ENCODE data around the gene TEF. TPM values are rescaled to one million over a fixed set of nuclear protein-coding genes. Genes with fewer than 3 reads are reported as not detected.

The TEF gene
- total RNA-seq, 1 experiment from 2014 or later: 3.9 TPM

GRCh38 chr22:41364955-41365354 is 16.8 kb upstream of the TEF start:
- no peaks in the 10 kb centered on the region for H3K9me3 ChIP-seq (ENCODE audit: low read depth, low read length, poor library complexity, severe bottlenecking)
- ChIA-PET POLR2A (ENCODE audit: low non-redundant PET) (no interaction called here), CTCF (interaction anchor here (0.6 kb wide), 1 partner anchor 25 kb away, joined by 4 read pairs; no protein-coding TSS in a partner anchor)
- no peaks in the 10 kb centered on the region for H3K27me3 ChIP-seq (replicated peaks; ENCODE audit: insufficient read depth, low read depth, low read length, poor library complexity)
- intact Hi-C loops (cut with micrococcal nuclease; ENCODE audit: unreplicated experiment): no loop called here
- H3K36me3 ChIP-seq (ENCODE audit: insufficient read depth, low read length, poor library complexity, severe bottlenecking): no peaks in the 10 kb centered on the region
- peaks cover 17% of the 10 kb centered on the region for H3K4me1 ChIP-seq (ENCODE audit: insufficient read depth, low read length, poor library complexity, severe bottlenecking)
- no peak overlapping the region for H3K4me3 ChIP-seq (ENCODE audit: low read depth, low read length, poor library complexity, severe bottlenecking)
- no peak overlapping the region for H3K27ac ChIP-seq (ENCODE audit: low read depth, low read length, poor library complexity, severe bottlenecking)
- BruUV-seq (replicated peaks): no TSS peak
- TF ChIP-seq EZH2 (IDR thresholded peaks at IDR 0.05; ENCODE audit: borderline replicate concordance, low read depth, low read length, poor library complexity, severe bottlenecking) (no peak), CTCF (conservative IDR thresholded peaks at IDR 0.05; ENCODE audit: low read depth, low read length) (no peak)
- no peak for DNase-seq (ENCODE audit: low spot score)

GRCh38 chr22:41365425-41365824 is 16.3 kb upstream of the TEF start:
- no peak overlapping the region for H3K4me3 ChIP-seq (ENCODE audit: low read depth, low read length, poor library complexity, severe bottlenecking)
- H3K9me3 ChIP-seq (ENCODE audit: low read depth, low read length, poor library complexity, severe bottlenecking): no peaks in the 10 kb centered on the region
- no peak for DNase-seq (ENCODE audit: low spot score)
- H3K4me1 ChIP-seq (ENCODE audit: insufficient read depth, low read length, poor library complexity, severe bottlenecking): peaks cover 17% of the 10 kb centered on the region
- BruUV-seq (replicated peaks): no TSS peak
- no peak overlapping the region for H3K27ac ChIP-seq (ENCODE audit: low read depth, low read length, poor library complexity, severe bottlenecking)
- intact Hi-C loops (cut with micrococcal nuclease; ENCODE audit: unreplicated experiment): no loop called here
- H3K36me3 ChIP-seq (ENCODE audit: insufficient read depth, low read length, poor library complexity, severe bottlenecking): no peaks in the 10 kb centered on the region
- CTCF ChIA-PET: no interaction called here
- POLR2A ChIA-PET (ENCODE audit: low non-redundant PET): interaction anchor here (0.6 to 0.7 kb wide), 3 partner anchors 9 to 167 kb away, joined by 3 to 9 read pairs (median 9); no protein-coding TSS in a partner anchor
- TF ChIP-seq EZH2 (IDR thresholded peaks at IDR 0.05; ENCODE audit: borderline replicate concordance, low read depth, low read length, poor library complexity, severe bottlenecking): no peak
- no peak for TF ChIP-seq CTCF (conservative IDR thresholded peaks at IDR 0.05; ENCODE audit: low read depth, low read length)
- no peaks in the 10 kb centered on the region for H3K27me3 ChIP-seq (replicated peaks; ENCODE audit: insufficient read depth, low read depth, low read length, poor library complexity)

GRCh38 chr22:41366323-41367029 is 15.3 kb upstream of the TEF start:
- H3K4me1 ChIP-seq (ENCODE audit: insufficient read depth, low read length, poor library complexity, severe bottlenecking): peaks cover 17% of the 10 kb centered on the region
- H3K4me3 ChIP-seq (ENCODE audit: low read depth, low read length, poor library complexity, severe bottlenecking): peak overlapping the region; percentile 26
- intact Hi-C loops (cut with micrococcal nuclease; ENCODE audit: unreplicated experiment): no loop called here
- H3K9me3 ChIP-seq (ENCODE audit: low read depth, low read length, poor library complexity, severe bottlenecking): no peaks in the 10 kb centered on the region
- H3K27ac ChIP-seq (ENCODE audit: low read depth, low read length, poor library complexity, severe bottlenecking): no peak overlapping the region
- no peak for TF ChIP-seq EZH2 (IDR thresholded peaks at IDR 0.05; ENCODE audit: borderline replicate concordance, low read depth, low read length, poor library complexity, severe bottlenecking)
- TF ChIP-seq CTCF (conservative IDR thresholded peaks at IDR 0.05; ENCODE audit: low read depth, low read length): no peak
- no TSS peak for BruUV-seq (replicated peaks)
- H3K36me3 ChIP-seq (ENCODE audit: insufficient read depth, low read length, poor library complexity, severe bottlenecking): no peaks in the 10 kb centered on the region
- no peak for DNase-seq (ENCODE audit: low spot score)
- ChIA-PET POLR2A (ENCODE audit: low non-redundant PET) (interaction anchor here (0.6 kb wide), 1 partner anchor 8 kb away, joined by 9 read pairs; no protein-coding TSS in a partner anchor), CTCF (interaction anchor here (0.8 kb wide), 1 partner anchor 160 kb away, joined by 3 read pairs; no protein-coding TSS in a partner anchor)
- no peaks in the 10 kb centered on the region for H3K27me3 ChIP-seq (replicated peaks; ENCODE audit: insufficient read depth, low read depth, low read length, poor library complexity)
